AG09309 (cell line): ENCODE measurements around the gene TSPAN9.
A peak's percentile ranks its signal among the peaks of the same experiment; 100 is the strongest.

Source experiments
- DNase-seq: peaks from one replicate; pipeline ENCODE4 v3.0.0-alpha.2; 2010; ENCODE audit warnings: low read depth
- H3K4me3 ChIP-seq: 2 replicates; pipeline ENCODE4 v1.5.1; 2011; ENCODE audit warnings: mild to moderate bottlenecking, low read depth, low read length, moderate library complexity; ENCODE audit not compliant: control insufficient read depth
- CTCF ChIP-seq: IDR thresholded peaks from 2 replicates; pipeline ENCODE4 v1.5.1; 2011; ENCODE audit warnings: mild to moderate bottlenecking, low read depth, low read length, inconsistent platforms; ENCODE audit not compliant: insufficient read depth, control insufficient read depth; ENCODE audit errors: missing control alignments

The TSPAN9 gene

DNA sequence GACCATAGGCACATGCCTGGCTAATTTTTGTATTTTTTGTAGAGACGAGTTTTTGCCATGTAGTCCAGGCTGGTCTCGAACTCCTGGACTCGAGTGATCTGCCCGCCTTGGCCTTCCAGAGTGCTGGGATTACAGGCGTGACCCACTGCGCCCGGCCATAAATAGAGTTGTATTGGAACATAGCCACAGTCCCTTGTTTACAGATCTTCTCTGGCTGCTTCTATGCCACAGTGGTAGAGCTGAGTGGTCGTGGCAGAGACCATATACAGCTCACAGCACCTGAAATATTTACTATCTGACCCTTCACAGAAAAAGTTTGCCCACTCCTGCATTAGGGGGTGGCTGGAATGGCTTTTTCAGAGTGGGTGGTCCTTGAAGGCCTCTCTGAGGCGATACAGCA lies 28.0 kb upstream of the TSPAN9 start:
- DNase-seq, result no peak
- no peak for TF ChIP-seq CTCF
- H3K4me3 ChIP-seq, result no peak overlapping the region

DNA sequence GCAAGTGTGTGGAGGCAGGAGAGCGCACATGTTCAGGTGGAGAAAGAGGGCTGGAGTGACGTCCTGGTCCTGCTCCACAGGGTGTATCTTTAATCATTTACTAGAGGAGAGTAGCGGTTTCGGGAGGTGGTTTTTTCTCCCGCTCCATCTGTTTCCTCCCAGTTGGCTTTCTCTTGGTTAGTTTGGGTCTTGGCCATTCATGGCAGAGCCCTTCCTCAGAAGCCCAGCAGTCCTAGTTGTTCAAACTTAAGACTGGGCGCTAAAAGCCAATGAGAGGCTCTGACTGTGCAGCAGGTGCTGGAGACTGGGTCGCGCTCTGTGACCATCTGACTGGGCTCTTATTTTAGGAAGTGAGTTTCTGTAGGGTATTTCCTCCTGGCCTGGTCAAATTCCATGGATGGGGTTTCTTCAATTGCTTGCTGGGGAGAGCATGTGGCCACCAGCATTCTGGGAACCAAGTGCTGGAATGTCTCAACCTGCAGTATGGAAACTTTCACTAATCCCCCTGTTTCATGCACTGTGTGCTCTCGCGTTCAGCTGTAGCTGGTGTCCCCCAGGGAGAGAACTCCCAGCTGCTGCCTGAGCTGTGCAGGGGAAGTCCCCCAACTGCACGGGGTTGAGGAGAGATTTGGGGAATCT lies 27.4 kb upstream of the TSPAN9 start:
- TF ChIP-seq CTCF, result no peak
- no peak overlapping the region for H3K4me3 ChIP-seq
- no peak for DNase-seq

- TF ChIP-seq CTCF, result no peak
- H3K4me3 ChIP-seq, result no peak overlapping the region
- no peak for DNase-seq
Measured at GRCh38 chr12:3054374-3054773, 22.8 kb upstream of the TSPAN9 start.

DNA sequence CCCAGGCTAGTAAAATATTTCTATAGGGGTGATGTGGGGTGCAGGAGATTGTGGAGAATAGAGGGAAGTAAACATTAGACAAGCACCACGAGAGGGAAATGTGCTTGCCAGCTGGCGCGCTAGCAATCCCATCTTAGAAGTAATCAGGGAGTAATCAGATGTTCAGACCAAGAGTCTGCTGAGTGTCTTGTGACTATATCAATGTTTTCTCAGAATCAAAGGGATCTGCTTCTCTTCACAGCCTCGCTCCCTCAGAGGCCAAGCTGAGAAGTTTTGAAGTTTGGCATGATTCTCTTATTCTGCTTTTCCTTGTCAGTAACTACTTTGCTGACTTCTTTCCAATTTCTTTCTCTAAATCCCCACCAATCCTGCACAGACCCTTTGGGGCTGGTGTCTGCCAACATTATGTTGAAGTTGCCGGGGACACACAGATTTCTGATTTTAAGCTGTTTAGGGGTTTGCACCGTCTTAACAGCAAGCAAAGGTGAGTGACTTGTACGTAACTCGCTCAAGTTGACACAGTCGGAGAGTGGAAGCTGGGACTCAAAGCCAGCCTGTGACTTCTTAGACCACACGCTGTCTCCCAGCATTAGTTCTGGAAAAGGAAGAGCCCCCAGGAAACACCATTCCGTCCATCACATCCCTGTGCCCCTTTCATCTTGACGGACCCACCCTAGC lies 22.0 kb upstream of the TSPAN9 start:
- DNase-seq, result no peak
- TF ChIP-seq CTCF, result no peak
- H3K4me3 ChIP-seq, result no peak overlapping the region

GRCh38 chr12:3055704-3056467 lies 21.3 kb upstream of the TSPAN9 start:
- DNase-seq, result no peak
- TF ChIP-seq CTCF, result no peak
- no peak overlapping the region for H3K4me3 ChIP-seq

- no peak for TF ChIP-seq CTCF
- H3K4me3 ChIP-seq, result no peak overlapping the region
- DNase-seq, result peak; percentile 47
Measured at GRCh38 chr12:3061059-3061458, 16.1 kb upstream of the TSPAN9 start.
